Panc1 (cell line): ENCODE measurements around the gene FBXO31. TPM values are rescaled to one million over a fixed set of nuclear protein-coding genes. Genes with fewer than 3 reads are reported as not detected.

Experiments used
- ATAC-seq: fragments of 200-7000 bp; cut with Tn5 transposase; 2 replicates; pipeline ENCODE4 v1.9.1; 2020; ENCODE audit warnings: mild to moderate bottlenecking, moderate library complexity
- BruUV-seq: library from RNA; stranded (reverse); fragments of 400-500 nt; replicated peaks from 2 replicates; lab custom pipeline; 2021; lab: Mats Ljungman, UMichigan
- CTCF ChIA-PET: fragments of 300-600 bp; sonication (Branson Sonifier 250); formaldehyde crosslinking; loops from one replicate; lab custom pipeline; 2022; ENCODE audit warnings: antibody characterized with exemption; lab: Charles Lee
- POLR2A ChIA-PET: fragments of 300-600 bp; sonication (Branson Sonifier 250); formaldehyde crosslinking; loops from one replicate; lab custom pipeline; 2022; ENCODE audit warnings: antibody characterized with exemption; lab: Charles Lee
- DNase-seq: peaks from one replicate; pipeline ENCODE4 v3.0.0-alpha.2; 2010; ENCODE audit warnings: low read depth, low spot score
- H3K27ac ChIP-seq: 2 replicates; pipeline ENCODE4 v1.5.1; 2011; ENCODE audit warnings: mild to moderate bottlenecking, low read length, inconsistent platforms
- H3K27me3 ChIP-seq: fragments of 200-500 bp; sonication (Bioruptor generic); 2 replicates; pipeline ENCODE4 v1.6.0; 2014; ENCODE audit warnings: low read length, inconsistent platforms; ENCODE audit not compliant: control insufficient read depth, insufficient read depth
- H3K36me3 ChIP-seq: fragments of 200-500 bp; sonication (Bioruptor generic); 2 replicates; pipeline ENCODE4 v1.5.1; 2014; ENCODE audit warnings: inconsistent platforms, mild to moderate bottlenecking, low read length, moderate library complexity; ENCODE audit not compliant: control insufficient read depth, insufficient read depth
- H3K4me1 ChIP-seq: 2 replicates; pipeline ENCODE4 v1.5.1; 2011; ENCODE audit warnings: inconsistent platforms, mild to moderate bottlenecking, low read length, moderate library complexity; ENCODE audit not compliant: control insufficient read depth, insufficient read depth
- H3K4me3 ChIP-seq, 2 experiments: 2 replicates each; pipeline ENCODE4 v1.5.1; 2011 to 2012; ENCODE audit warnings: low read depth in 2 of 2, low read length in 2 of 2, mild to moderate bottlenecking in 2 of 2, inconsistent platforms in 1 of 2, moderate library complexity in 1 of 2
- H3K9me3 ChIP-seq: fragments of 200-500 bp; sonication (Bioruptor generic); 2 replicates; pipeline ENCODE4 v1.5.1; 2014; ENCODE audit warnings: low read depth, mild to moderate bottlenecking, inconsistent platforms, low read length, moderate library complexity; ENCODE audit not compliant: control insufficient read depth, insufficient read depth
- CTCF ChIP-seq: fragments of 450-650 bp; IDR thresholded peaks from 2 replicates; pipeline ENCODE4 v1.5.1; 2017; ENCODE audit warnings: mild to moderate bottlenecking
- POLR2AphosphoS5 ChIP-seq: IDR thresholded peaks from 2 replicates; pipeline ENCODE4 v1.6.1; 2012; ENCODE audit warnings: mild to moderate bottlenecking, low read depth, low read length, moderate library complexity
- REST ChIP-seq, 2 experiments: IDR thresholded peaks; 2 replicates each; pipeline ENCODE4 v1.6.1; 2011 to 2012; ENCODE audit warnings: low read depth in 2 of 2, control low read depth in 1 of 2, low read length in 1 of 2, mild to moderate bottlenecking in 1 of 2, moderate library complexity in 1 of 2; ENCODE audit not compliant: insufficient read depth in 1 of 2
- SIN3A ChIP-seq: IDR thresholded peaks from 2 replicates; pipeline ENCODE4 v1.6.1; 2012; ENCODE audit warnings: low read depth, mild to moderate bottlenecking, low read length, moderate library complexity, borderline replicate concordance; ENCODE audit not compliant: insufficient read depth
- TCF7L2 ChIP-seq: IDR thresholded peaks from 2 replicates; pipeline ENCODE4 v1.6.1; 2011; ENCODE audit warnings: mild to moderate bottlenecking, low read depth, low read length, inconsistent platforms
- in situ Hi-C: cut with HindIII; loops from 2 replicates; pipeline ENCODE4 v1.10.0; 2016; ENCODE audit warnings: low sequenced_read_pairs, low pct_unique_long_range_greater_than_20kb
- intact Hi-C: fragments of 100-400 bp; cut with micrococcal nuclease; formaldehyde crosslinking; loops from one replicate; pipeline ENCODE4 v1.10.0; 2022; ENCODE audit not compliant: unreplicated experiment
- total RNA-seq: library from RNA; stranded (reverse); gene quantifications from one replicate; pipeline ENCODE4 v1.2.1, GENCODE V29; 2021; ENCODE audit not compliant: unreplicated experiment

Gene FBXO31
- total RNA-seq, 1 experiment from 2014 or later = 22.4 TPM

- ChIA-PET CTCF (no interaction called here), POLR2A (no interaction called here)
- Histone ChIP-seq H3K36me3 (no peaks in the 10 kb centered on the region; the same call in 1 of the 2 replicates), H3K27me3 (no peaks in the 10 kb centered on the region), H3K9me3 (no peaks in the 10 kb centered on the region), H3K4me3 (no peak overlapping the region), H3K4me1 (no peaks in the 10 kb centered on the region), H3K27ac (no peak overlapping the region)
- intact Hi-C loops = no loop called here
- no peak for TF ChIP-seq TCF7L2
- no peak for TF ChIP-seq SIN3A
- no peak for TF ChIP-seq POLR2AphosphoS5
- no peak for TF ChIP-seq REST (IDR thresholded peaks at IDR 0.05; ENCODE audit: insufficient read depth in 1 of 2, low read depth in 2 of 2, low read length in 1 of 2)
- no peak for TF ChIP-seq CTCF
- BruUV-seq = no TSS peak
- in situ Hi-C loops = no loop called here
- ATAC-seq = no peak
- DNase-seq = no peak
Observed at GRCh38 chr16:87414251-87414680, 30.7 kb upstream of the FBXO31 start.

- ChIA-PET CTCF (no interaction called here), POLR2A (interaction anchor here (0.5 kb wide), 1 partner anchor 13 kb away, joined by 5 read pairs; no protein-coding TSS in a partner anchor)
- H3K9me3 ChIP-seq = no peaks in the 10 kb centered on the region
- no peak overlapping the region for H3K4me3 ChIP-seq
- no TSS peak for BruUV-seq
- H3K4me1 ChIP-seq = no peaks in the 10 kb centered on the region
- in situ Hi-C loops = no loop called here
- H3K27me3 ChIP-seq = no peaks in the 10 kb centered on the region
- TF ChIP-seq POLR2AphosphoS5 (no peak), SIN3A (no peak)
- H3K27ac ChIP-seq = no peak overlapping the region
- H3K36me3 ChIP-seq = peaks cover 4% of the 10 kb centered on the region; the same call in 1 of the 2 replicates
- DNase-seq = no peak
- intact Hi-C loops = no loop called here
- no peak for ATAC-seq
Observed at GRCh38 chr16:87412996-87413421, 29.4 kb upstream of the FBXO31 start.

GRCh38 chr16:87412371-87412995, 28.9 kb upstream of the FBXO31 start:
- BruUV-seq = no TSS peak
- POLR2A ChIA-PET = interaction anchor here (0.5 kb wide), 1 partner anchor 12 kb away, joined by 5 read pairs; no protein-coding TSS in a partner anchor
- ATAC-seq (no peak), DNase-seq (no peak)
- intact Hi-C loops = no loop called here
- Histone ChIP-seq H3K27me3 (no peaks in the 10 kb centered on the region), H3K36me3 (peaks cover 4% of the 10 kb centered on the region; the same call in 1 of the 2 replicates), H3K27ac (no peak overlapping the region), H3K9me3 (no peaks in the 10 kb centered on the region), H3K4me3 (no peak overlapping the region), H3K4me1 (no peaks in the 10 kb centered on the region)
- TF ChIP-seq REST (IDR thresholded peaks at IDR 0.05; ENCODE audit: insufficient read depth in 1 of 2, low read depth in 2 of 2, low read length in 1 of 2) = no peak
- no peak for TF ChIP-seq TCF7L2
- CTCF ChIA-PET = no interaction called here
- in situ Hi-C loops = no loop called here
